ENCODE data around the gene LRP1.

The LRP1 gene

GRCh38 chr12:57156701-57157403 is 28.6 kb downstream of the LRP1 start:
- TF ChIP-seq POLR2A (IDR thresholded peaks at IDR 0.05; ENCODE audit: low read depth, low read length) = no peak
- DNase-seq (ENCODE audit: insufficient read length, low spot score) (no peak), FAIRE-seq (no peak)

GRCh38 chr12:57157588-57158173 is 29.4 kb downstream of the LRP1 start:
- no peak for TF ChIP-seq POLR2A (IDR thresholded peaks at IDR 0.05; ENCODE audit: low read depth, low read length)
- no peak for DNase-seq (ENCODE audit: insufficient read length, low spot score)
- FAIRE-seq = no peak

GRCh38 chr12:57158186-57158585 is 29.9 kb downstream of the LRP1 start:
- no peak for TF ChIP-seq POLR2A (IDR thresholded peaks at IDR 0.05; ENCODE audit: low read depth, low read length)
- FAIRE-seq (no peak), DNase-seq (ENCODE audit: insufficient read length, low spot score) (no peak)

GRCh38 chr12:57158665-57159064 is 30.4 kb downstream of the LRP1 start:
- FAIRE-seq = no peak
- DNase-seq (ENCODE audit: insufficient read length, low spot score) = no peak
- no peak for TF ChIP-seq POLR2A (IDR thresholded peaks at IDR 0.05; ENCODE audit: low read depth, low read length)

- no peak for TF ChIP-seq POLR2A (IDR thresholded peaks at IDR 0.05; ENCODE audit: low read depth, low read length)
- FAIRE-seq = no peak
These were observed 31.0 kb downstream of the LRP1 start for GRCh38 chr12:57159311-57159710.

GRCh38 chr12:57160040-57160439 is 31.8 kb downstream of the LRP1 start:
- TF ChIP-seq POLR2A (IDR thresholded peaks at IDR 0.05; ENCODE audit: low read depth, low read length) = no peak
- no peak for FAIRE-seq
- DNase-seq (ENCODE audit: insufficient read length, low spot score) = no peak

More at GRCh38 chr12:57159311-57159710, 31.0 kb downstream of the LRP1 start:
- DNase-seq (ENCODE audit: insufficient read length, low spot score) = no peak

- TF ChIP-seq POLR2A (IDR thresholded peaks at IDR 0.05; ENCODE audit: low read depth, low read length) = no peak
- DNase-seq (ENCODE audit: insufficient read length, low spot score) = no peak
- FAIRE-seq = no peak
These were observed 32.5 kb downstream of the LRP1 start for GRCh38 chr12:57160741-57161140.

- FAIRE-seq (no peak), DNase-seq (ENCODE audit: insufficient read length, low spot score) (no peak)
- TF ChIP-seq POLR2A (IDR thresholded peaks at IDR 0.05; ENCODE audit: low read depth, low read length) = no peak
These were observed 33.2 kb downstream of the LRP1 start for GRCh38 chr12:57161491-57161890.

- TF ChIP-seq POLR2A (IDR thresholded peaks at IDR 0.05; ENCODE audit: low read depth, low read length) = no peak
- DNase-seq (ENCODE audit: insufficient read length, low spot score) (no peak), FAIRE-seq (no peak)
These were observed 34.4 kb downstream of the LRP1 start for GRCh38 chr12:57162553-57163125.

GRCh38 chr12:57164454-57164853 is 36.2 kb downstream of the LRP1 start:
- no peak for TF ChIP-seq POLR2A (IDR thresholded peaks at IDR 0.05; ENCODE audit: low read depth, low read length)
- FAIRE-seq (no peak), DNase-seq (ENCODE audit: insufficient read length, low spot score) (no peak)

- no peak for TF ChIP-seq POLR2A (IDR thresholded peaks at IDR 0.05; ENCODE audit: low read depth, low read length)
- DNase-seq (ENCODE audit: insufficient read length, low spot score) (peak; percentile 61), FAIRE-seq (no peak)
These were observed 36.8 kb downstream of the LRP1 start for GRCh38 chr12:57164966-57165625.

- FAIRE-seq (peak; percentile 64), DNase-seq (ENCODE audit: insufficient read length, low spot score) (peak; percentile 88)
- TF ChIP-seq POLR2A (IDR thresholded peaks at IDR 0.05; ENCODE audit: low read depth, low read length) = 0 out of 2 replicates have a peak, but pooled peaks have one; percentile 7
These were observed 37.5 kb downstream of the LRP1 start for GRCh38 chr12:57165741-57166140.

GRCh38 chr12:57166971-57167371 is 38.7 kb downstream of the LRP1 start:
- no peak for TF ChIP-seq POLR2A (IDR thresholded peaks at IDR 0.05; ENCODE audit: low read depth, low read length)
- peak; percentile 94 for DNase-seq (ENCODE audit: insufficient read length, low spot score)
- FAIRE-seq = peak; percentile 85

- FAIRE-seq (no peak), DNase-seq (ENCODE audit: insufficient read length, low spot score) (no peak)
- no peak for TF ChIP-seq POLR2A (IDR thresholded peaks at IDR 0.05; ENCODE audit: low read depth, low read length)
These were observed 39.8 kb downstream of the LRP1 start for GRCh38 chr12:57168058-57168457.
